NCI-H146 (cell line): ENCODE results near the gene SPRED3.

Source experiments
- DNase-seq: peaks from one replicate; lab custom pipeline; 2025; lab: John Stamatoyannopoulos, UW

The SPRED3 gene

GRCh38 chr19:38373907-38374331, 14.6 kb upstream of the SPRED3 start:
- no peak for DNase-seq

- DNase-seq, result peak; percentile 100
Observed at GRCh38 chr19:38374332-38375097, 14.0 kb upstream of the SPRED3 start, which contains the start of gene PSMD8. Gene PSMD8, plus strand, starts transcription at chr19:38374571. Its CDS starts 31 bp downstream, at chr19:38374602.

- no peak for DNase-seq
Observed at GRCh38 chr19:38375098-38375493, 13.4 kb upstream of the SPRED3 start.

GRCh38 chr19:38375748-38376147, 12.7 kb upstream of the SPRED3 start:
- no peak for DNase-seq

GRCh38 chr19:38376576-38376975, 11.9 kb upstream of the SPRED3 start:
- DNase-seq, result no peak

- DNase-seq, result no peak
Observed at GRCh38 chr19:38377052-38377451, 11.4 kb upstream of the SPRED3 start.

GRCh38 chr19:38378866-38379265, 9.6 kb upstream of the SPRED3 start:
- no peak for DNase-seq

- no peak for DNase-seq
Observed at GRCh38 chr19:38381138-38381537, 7.4 kb upstream of the SPRED3 start.

- no peak for DNase-seq
Observed at GRCh38 chr19:38383184-38383583, 5.3 kb upstream of the SPRED3 start.

GRCh38 chr19:38383743-38384142, 4.8 kb upstream of the SPRED3 start:
- DNase-seq, result no peak

- DNase-seq, result no peak
Observed at GRCh38 chr19:38384209-38385027, 4.1 kb upstream of the SPRED3 start.

GRCh38 chr19:38385057-38385803, 3.3 kb upstream of the SPRED3 start:
- DNase-seq, result no peak

GRCh38 chr19:38385804-38386257, 2.7 kb upstream of the SPRED3 start:
- DNase-seq, result no peak

- DNase-seq, result no peak
Observed at GRCh38 chr19:38386300-38386970, 2.1 kb upstream of the SPRED3 start.

GRCh38 chr19:38386971-38387549, 1.4 kb upstream of the SPRED3 start:
- no peak for DNase-seq

GRCh38 chr19:38387550-38388348, 748 bp upstream of the SPRED3 start, which contains the start of gene GGN:
Gene GGN, minus strand, starts transcription at chr19:38388034. Its CDS starts 773 bp downstream, at chr19:38387261.
- peak; percentile 95 for DNase-seq

GRCh38 chr19:38389101-38389925, 816 bp downstream of the SPRED3 start:
- peak; percentile 38 for DNase-seq

GRCh38 chr19:38389957-38390924, 1.7 kb downstream of the SPRED3 start:
- DNase-seq, result no peak
